Mesenchymal stem cell (in vitro differentiated cells and primary cell): ENCODE results near the gene ADAMTS8.

Source experiments
- DNase-seq: peaks from one replicate; pipeline ENCODE4 v3.0.0-alpha.2; 2013
- H2AFZ ChIP-seq: one replicate; pipeline ENCODE4 v1.6.1; 2013; ENCODE audit warnings: low read depth, mild to moderate bottlenecking, control low read depth, inconsistent platforms, low read length, moderate library complexity
- H2AK5ac ChIP-seq: 2 replicates; pipeline ENCODE4 v1.6.1; 2013; ENCODE audit warnings: low read length, moderate library complexity, mild to moderate bottlenecking, inconsistent platforms; ENCODE audit not compliant: severe bottlenecking
- H2BK120ac ChIP-seq: one replicate; pipeline ENCODE4 v1.6.1; 2013; ENCODE audit warnings: low read depth, mild to moderate bottlenecking, inconsistent platforms, low read length, moderate library complexity
- H2BK12ac ChIP-seq, 2 experiments: one replicate each; pipeline ENCODE4 v1.6.1; 2013; ENCODE audit warnings: inconsistent platforms in 2 of 2, low read length in 2 of 2, mild to moderate bottlenecking in 2 of 2, moderate library complexity in 2 of 2, control low read depth in 1 of 2
- H2BK15ac ChIP-seq: one replicate; pipeline ENCODE4 v1.6.1; 2013; ENCODE audit warnings: mild to moderate bottlenecking, low read depth, inconsistent platforms; ENCODE audit not compliant: poor library complexity, severe bottlenecking
- H2BK5ac ChIP-seq: 2 replicates; pipeline ENCODE4 v1.6.1; 2013; ENCODE audit warnings: low read depth, mild to moderate bottlenecking, low read length, control low read depth, inconsistent platforms; ENCODE audit not compliant: poor library complexity, severe bottlenecking
- H3K14ac ChIP-seq, 2 experiments: one replicate each; pipeline ENCODE4 v1.6.1; 2013; ENCODE audit warnings: inconsistent platforms in 2 of 2, low read length in 2 of 2, control low read depth in 1 of 2, mild to moderate bottlenecking in 1 of 2, moderate library complexity in 1 of 2
- H3K18ac ChIP-seq, 2 experiments: one replicate each; pipeline ENCODE4 v1.6.1; 2013; ENCODE audit warnings: inconsistent platforms in 2 of 2, low read length in 2 of 2, control low read depth in 1 of 2, low read depth in 1 of 2, mild to moderate bottlenecking in 1 of 2
- H3K23ac ChIP-seq, 2 experiments: one replicate each; pipeline ENCODE4 v1.6.1; 2013; ENCODE audit warnings: inconsistent platforms in 2 of 2, low read length in 2 of 2, mild to moderate bottlenecking in 2 of 2, moderate library complexity in 2 of 2, control low read depth in 1 of 2
- H3K27ac ChIP-seq: 2 replicates; pipeline ENCODE4 v1.5.1; 2013; ENCODE audit warnings: mild to moderate bottlenecking, moderate library complexity, low read length, control low read depth, inconsistent platforms; ENCODE audit not compliant: poor library complexity, severe bottlenecking
- H3K27me3 ChIP-seq, 2 experiments: 2 replicates each; pipeline versions ENCODE4 v1.6.1 to v1.7.0; 2013; ENCODE audit warnings: low read length in 2 of 2, mild to moderate bottlenecking in 2 of 2, moderate library complexity in 2 of 2, control low read depth in 1 of 2, inconsistent platforms in 1 of 2; ENCODE audit not compliant: control insufficient read depth in 1 of 2, insufficient read depth in 1 of 2
- H3K36me3 ChIP-seq, 2 experiments: 2 replicates each; pipeline versions ENCODE4 v1.6.1 to v1.7.0; 2013; ENCODE audit warnings: low read length in 2 of 2, control low read depth in 1 of 2, inconsistent platforms in 1 of 2, low read depth in 1 of 2, mild to moderate bottlenecking in 1 of 2; ENCODE audit not compliant: insufficient read depth in 2 of 2, control insufficient read depth in 1 of 2
- H3K4ac ChIP-seq, 2 experiments: one replicate each; pipeline ENCODE4 v1.6.1; 2013; ENCODE audit warnings: inconsistent platforms in 2 of 2, low read length in 2 of 2, mild to moderate bottlenecking in 2 of 2, moderate library complexity in 2 of 2, control low read depth in 1 of 2, low read depth in 1 of 2
- H3K4me1 ChIP-seq: 2 replicates; pipeline ENCODE4 v1.6.1; 2013; ENCODE audit warnings: low read depth, low read length, control low read depth; ENCODE audit not compliant: control insufficient read depth, insufficient read depth
- H3K4me2 ChIP-seq: 2 replicates; pipeline ENCODE4 v1.6.1; 2013; ENCODE audit warnings: low read length, mild to moderate bottlenecking, inconsistent platforms; ENCODE audit not compliant: poor library complexity, severe bottlenecking
- H3K4me3 ChIP-seq, 2 experiments: 2 replicates each; pipeline versions ENCODE4 v1.5.1 to v1.7.0; 2013; ENCODE audit warnings: low read length in 2 of 2, mild to moderate bottlenecking in 2 of 2, control low read depth in 1 of 2, low read depth in 1 of 2; ENCODE audit not compliant: insufficient read depth in 1 of 2
- H3K79me1 ChIP-seq: replicated peaks from 2 replicates; pipeline ENCODE4 v1.6.1; 2013; ENCODE audit warnings: mild to moderate bottlenecking, control low read depth, low read length, inconsistent platforms; ENCODE audit not compliant: poor library complexity, severe bottlenecking
- H3K9ac ChIP-seq: 2 replicates; pipeline ENCODE4 v1.7.0; 2013; ENCODE audit warnings: mild to moderate bottlenecking, low read length, moderate library complexity
- H3K9me3 ChIP-seq: 2 replicates; pipeline ENCODE4 v1.7.0; 2013; ENCODE audit warnings: mild to moderate bottlenecking, low read length; ENCODE audit not compliant: control insufficient read depth
- H4K8ac ChIP-seq: one replicate; pipeline ENCODE4 v1.6.1; 2013; ENCODE audit warnings: inconsistent platforms, mild to moderate bottlenecking, low read length, moderate library complexity
- H4K91ac ChIP-seq: one replicate; pipeline ENCODE4 v1.6.1; 2013; ENCODE audit warnings: mild to moderate bottlenecking, low read length, inconsistent platforms
- WGBS: methylation state at CpG from one replicate; pipeline ENCODE4 v1.1.7; 2013; ENCODE audit warnings: mixed read lengths; 5-methylcytosine and 5-hydroxymethylcytosine counted together

The ADAMTS8 gene

DNA sequence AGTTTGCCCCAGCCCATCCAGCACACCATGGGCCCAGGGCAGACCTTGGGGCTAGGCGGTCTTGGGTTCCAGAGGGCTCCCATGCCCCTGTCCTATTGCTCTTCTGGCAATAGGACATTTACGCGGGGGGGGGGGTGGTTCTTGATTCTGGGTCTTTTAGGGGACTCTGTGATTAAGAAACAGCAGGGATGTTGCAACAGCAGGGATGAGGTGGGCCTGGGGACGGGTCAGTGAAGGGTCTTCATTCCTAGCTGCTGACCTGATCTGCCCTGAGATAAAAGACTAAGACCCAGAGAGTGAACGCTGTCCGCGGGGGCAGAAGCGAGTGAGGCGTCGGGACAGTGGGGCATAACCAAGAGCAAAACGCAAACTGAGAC is 19.6 kb upstream of the ADAMTS8 start:
- H3K18ac ChIP-seq: no peak overlapping the region
- peaks cover 0 to 13% of the 10 kb centered on the region in 2 experiments for H3K36me3 ChIP-seq
- H3K4me1 ChIP-seq: peaks cover 26% of the 10 kb centered on the region
- peak overlapping the region; percentile 99 for H3K4me2 ChIP-seq
- H3K4ac ChIP-seq: no peak overlapping the region
- no peak overlapping the region for H3K14ac ChIP-seq
- peak overlapping the region; percentile 90 for H3K9ac ChIP-seq
- no peaks in the 10 kb centered on the region for H3K9me3 ChIP-seq
- H2AK5ac ChIP-seq: no peak overlapping the region
- no peak overlapping the region for H4K91ac ChIP-seq
- H3K23ac ChIP-seq: no peak overlapping the region
- peaks cover 0 to 15% of the 10 kb centered on the region in 2 experiments for H3K27me3 ChIP-seq
- no peak for DNase-seq
- peak overlapping the region in 1 of 2 experiments; percentile 97 for H3K4me3 ChIP-seq
- H2BK120ac ChIP-seq: no peak overlapping the region
- no peak overlapping the region for H4K8ac ChIP-seq
- no peak overlapping the region for H3K27ac ChIP-seq
- WGBS: 14% methylated on average over 11 of the region's 11 CpGs
- peak overlapping the region in 1 of 2 experiments; percentile 31 for H2BK12ac ChIP-seq
- peak overlapping the region; percentile 54 for H2BK15ac ChIP-seq
- no peak overlapping the region for H2BK5ac ChIP-seq
- no peaks in the 10 kb centered on the region for H3K79me1 ChIP-seq
- H2AFZ ChIP-seq: no peak overlapping the region

DNA sequence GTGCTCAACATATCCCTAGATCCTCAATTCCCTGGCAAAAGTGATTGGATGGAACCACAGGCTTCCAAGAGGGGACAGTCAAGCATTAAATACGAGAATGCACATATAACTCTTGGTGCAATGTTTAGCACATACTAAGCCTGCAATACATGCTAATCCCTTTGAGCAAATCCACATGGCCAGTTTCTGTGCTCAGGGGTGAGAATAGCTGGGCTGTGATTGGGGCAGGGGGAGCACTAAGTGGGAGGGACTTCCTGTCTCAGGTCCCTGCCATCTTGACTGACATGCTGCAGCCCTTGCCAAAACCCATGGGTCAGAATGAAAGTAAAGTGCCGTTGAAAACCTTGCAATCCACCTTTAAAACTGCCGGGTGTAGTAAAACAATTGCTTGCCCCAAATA is 17.4 kb upstream of the ADAMTS8 start:
- H4K8ac ChIP-seq: no peak overlapping the region
- no peak for DNase-seq
- peaks cover 0 to 6% of the 10 kb centered on the region in 2 experiments for H3K36me3 ChIP-seq
- no peak overlapping the region for H2BK120ac ChIP-seq
- H2BK12ac ChIP-seq: no peak overlapping the region
- H2BK15ac ChIP-seq: no peak overlapping the region
- no peak overlapping the region for H2AFZ ChIP-seq
- 97% methylated on average over 3 of the region's 3 CpGs for WGBS
- peaks cover 18% of the 10 kb centered on the region for H3K4me1 ChIP-seq
- no peak overlapping the region for H4K91ac ChIP-seq
- H2AK5ac ChIP-seq: no peak overlapping the region
- no peak overlapping the region for H3K9ac ChIP-seq
- H3K23ac ChIP-seq: no peak overlapping the region
- no peak overlapping the region for H3K4me2 ChIP-seq
- no peak overlapping the region for H3K4ac ChIP-seq
- no peaks in the 10 kb centered on the region for H3K9me3 ChIP-seq
- no peak overlapping the region for H3K18ac ChIP-seq
- H3K14ac ChIP-seq: no peak overlapping the region
- no peak overlapping the region for H2BK5ac ChIP-seq
- no peak overlapping the region for H3K4me3 ChIP-seq
- peaks cover 0 to 15% of the 10 kb centered on the region in 2 experiments for H3K27me3 ChIP-seq
- H3K79me1 ChIP-seq: no peaks in the 10 kb centered on the region
- no peak overlapping the region for H3K27ac ChIP-seq

DNA sequence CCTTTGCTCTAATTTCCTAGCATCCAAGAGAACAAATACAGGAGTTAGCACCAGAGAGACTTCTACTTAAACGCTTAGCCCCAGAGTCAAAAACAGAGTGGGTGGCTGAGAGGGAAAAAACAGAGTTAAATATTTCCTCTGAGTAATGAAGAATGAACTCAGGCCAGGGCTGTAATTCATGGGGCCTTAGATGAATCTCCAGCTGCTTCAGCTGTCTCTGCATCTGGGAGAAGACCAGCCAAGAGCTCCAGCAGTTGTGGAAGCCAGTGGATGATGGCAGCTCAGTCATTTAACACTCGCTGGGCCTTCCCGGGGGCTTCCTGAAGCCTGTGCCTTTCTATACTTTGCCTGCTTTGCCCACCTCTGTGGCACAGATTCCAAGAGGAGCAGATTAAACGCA is 14.3 kb upstream of the ADAMTS8 start:
- H2AFZ ChIP-seq: no peak overlapping the region
- DNase-seq: no peak
- H3K18ac ChIP-seq: no peak overlapping the region
- H4K91ac ChIP-seq: no peak overlapping the region
- H3K23ac ChIP-seq: no peak overlapping the region
- H3K14ac ChIP-seq: no peak overlapping the region
- no peak overlapping the region for H2BK120ac ChIP-seq
- H3K4me1 ChIP-seq: no peaks in the 10 kb centered on the region
- H3K4me2 ChIP-seq: no peak overlapping the region
- peak overlapping the region; percentile 65 for H3K9ac ChIP-seq
- no peak overlapping the region for H2BK5ac ChIP-seq
- H2BK12ac ChIP-seq: no peak overlapping the region
- H3K4ac ChIP-seq: no peak overlapping the region
- no peak overlapping the region for H2AK5ac ChIP-seq
- no peak overlapping the region for H4K8ac ChIP-seq
- H2BK15ac ChIP-seq: no peak overlapping the region
- H3K27ac ChIP-seq: no peak overlapping the region
- H3K27me3 ChIP-seq: peaks cover 0 to 12% of the 10 kb centered on the region in 2 experiments
- WGBS: 72% methylated on average over 4 of the region's 4 CpGs
- no peaks in the 10 kb centered on the region for H3K79me1 ChIP-seq
- no peaks in the 10 kb centered on the region for H3K36me3 ChIP-seq
- no peak overlapping the region for H3K4me3 ChIP-seq
- H3K9me3 ChIP-seq: no peaks in the 10 kb centered on the region

DNA sequence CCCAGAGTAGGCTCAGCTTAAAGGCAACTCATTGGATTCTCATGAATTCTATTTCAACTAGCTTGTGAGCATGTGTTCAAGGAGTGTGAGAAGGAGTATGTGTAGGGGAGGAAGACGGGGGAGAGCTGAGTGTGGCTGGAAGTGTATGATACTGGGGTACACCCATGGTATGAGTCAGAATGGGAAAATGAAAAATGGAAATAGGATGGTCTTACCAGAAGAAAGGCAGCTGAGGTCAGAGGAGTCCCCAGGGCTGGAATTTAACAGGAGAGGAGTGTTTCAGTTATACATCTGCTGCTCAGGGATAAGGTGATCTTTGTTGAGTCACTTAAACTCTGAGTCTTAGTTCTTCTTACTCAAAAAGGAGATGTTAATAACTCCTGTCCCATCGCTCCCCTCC is 13.3 kb upstream of the ADAMTS8 start:
- H4K91ac ChIP-seq: no peak overlapping the region

More for the DNA sequence above, 13.3 kb upstream of the ADAMTS8 start:
- H3K4me3 ChIP-seq: no peak overlapping the region
- H2AFZ ChIP-seq: no peak overlapping the region
- no peak overlapping the region for H4K8ac ChIP-seq
- WGBS: 95% methylated on average over 1 of the region's 2 CpGs
- no peak overlapping the region for H2BK5ac ChIP-seq
- no peak overlapping the region for H3K4ac ChIP-seq
- no peak overlapping the region for H3K23ac ChIP-seq
- H3K4me2 ChIP-seq: no peak overlapping the region
- no peak overlapping the region for H2BK12ac ChIP-seq
- no peak overlapping the region for H3K18ac ChIP-seq
- H2BK120ac ChIP-seq: no peak overlapping the region
- no peak overlapping the region for H3K14ac ChIP-seq
- H3K27me3 ChIP-seq: peaks cover 0 to 12% of the 10 kb centered on the region in 2 experiments
- no peaks in the 10 kb centered on the region for H3K36me3 ChIP-seq
- no peaks in the 10 kb centered on the region for H3K4me1 ChIP-seq
- no peak overlapping the region for H2BK15ac ChIP-seq
- H3K9me3 ChIP-seq: no peaks in the 10 kb centered on the region
- no peaks in the 10 kb centered on the region for H3K79me1 ChIP-seq
- no peak overlapping the region for H3K27ac ChIP-seq
- no peak overlapping the region for H3K9ac ChIP-seq
- no peak for DNase-seq
- no peak overlapping the region for H2AK5ac ChIP-seq
